Heart left ventricle (tissue), 16 donors: ENCODE data around the gene DBR1. TPM values are rescaled to one million over a fixed set of nuclear protein-coding genes. Genes with fewer than 3 reads are reported as not detected.
A peak's percentile ranks its signal among the peaks of the same experiment; 100 is the strongest.

Source experiments
- ATAC-seq, 4 donors: fragments of 200-7000 bp; cut with Tn5 transposase; one replicate each; pipeline ENCODE4 v1.9.1; 2020 to 2022; ENCODE audit warnings: moderate library complexity in 4 of 4, mild to moderate bottlenecking in 3 of 4, moderate number of reproducible peaks in 1 of 4
- DNase-seq, 5 donors: peaks; one replicate each; pipeline ENCODE4 v3.0.0-alpha.2; 2020
- H3K27ac ChIP-seq, 12 donors: fragments of 200-600 bp; sonication (generic) in 4 of 12; one replicate each; pipeline versions ENCODE4 v1.5.0 to v1.8.0; 2016 to 2022; ENCODE audit warnings: mild to moderate bottlenecking in 2 of 12
- H3K27me3 ChIP-seq, 9 donors: fragments of 200-600 bp; sonication (generic) in 2 of 9; one replicate each; pipeline versions ENCODE4 v1.5.1 to v1.8.0; 2016 to 2022; ENCODE audit warnings: mild to moderate bottlenecking in 3 of 9
- H3K36me3 ChIP-seq, 9 donors: fragments of 200-600 bp; sonication (generic) in 2 of 9; one replicate each; pipeline versions ENCODE4 v1.5.0 to v1.8.0; 2018 to 2022; ENCODE audit warnings: mild to moderate bottlenecking in 2 of 9
- H3K4me1 ChIP-seq, 12 donors: fragments of 200-600 bp; sonication (generic) in 4 of 12; one replicate each; pipeline versions ENCODE4 v1.5.0 to v1.8.0; 2016 to 2022; ENCODE audit warnings: mild to moderate bottlenecking in 3 of 12
- H3K4me3 ChIP-seq, 12 donors: fragments of 200-600 bp; sonication (generic) in 4 of 12; one replicate each; pipeline versions ENCODE4 v1.5.0 to v1.8.0; 2017 to 2022; ENCODE audit warnings: mild to moderate bottlenecking in 9 of 12, moderate library complexity in 4 of 12
- H3K9me3 ChIP-seq, 12 donors: fragments of 200-600 bp; sonication (generic) in 4 of 12; one replicate each; pipeline versions ENCODE4 v1.5.0 to v1.8.0; 2016 to 2022; ENCODE audit warnings: mild to moderate bottlenecking in 1 of 12
- POLR2A ChIP-seq, 2 donors: fragments of 450-650 bp; IDR thresholded peaks; one replicate each; pipeline ENCODE4 v1.6.1; 2017; ENCODE audit warnings: antibody characterized with exemption in 2 of 2, mild to moderate bottlenecking in 2 of 2, moderate library complexity in 2 of 2
- WGBS, 4 donors: extraction: QIAGEN DNeasy Blood & Tissue Kit in 2 of 4; methylation state at CpG; one replicate each; pipeline versions ENCODE4 v1.1.5 to v1.1.7; 2013 to 2018; 5-methylcytosine and 5-hydroxymethylcytosine counted together
- intact Hi-C, 10 donors: fragments of 100-400 bp; cut with DNase I; formaldehyde crosslinking; loops; one replicate each; pipeline versions ENCODE4 v1.11.1 to v1.14.2; 2022
- polyA plus RNA-seq, 2 donors: library from polyadenylated mRNA; stranded (reverse); fragments of 200-250 nt; gene quantifications; one replicate each; pipeline ENCODE4 v1.2.3, GENCODE V29; 2013
- total RNA-seq, 9 donors: library from RNA; depleted of rRNA in 2 of 9; stranded (reverse); fragments of >200 nt in 2 of 9; fragmentation: NEBNext Ultra II Directional in 3 of 9; extraction: Animal tissue kit (Norgen Biotek cat#: 25700) in 3 of 9; gene quantifications; one replicate each; pipeline versions ENCODE4 v1.1.0 to v1.2.4, GENCODE V29; 2016 to 2023
- TF ChIP-seq, protein P1 (sequence below), 12 donors: fragments of 200-600 bp; sonication (generic) in 4 of 12; IDR thresholded peaks; one replicate each; pipeline versions ENCODE4 v1.5.0 to v1.8.0; 2018 to 2022; ENCODE audit warnings: antibody characterized with exemption in 12 of 12, mild to moderate bottlenecking in 5 of 12
- donor health status: ischemic (EF 13 %, LVEDD 7.1; RV severe dilation, severe dysfunction).
- donor health status: healthy with polysubstance abuse.
- donor health status: DM: no; HTN: yes; CAD: no.
- donor health status: DM: no; HTN: no; CAD: no.
- donor health status: ischemic (EF 25% LVEDD 6.9; RV normal size, moderate dysfunction).
- donor health status: ischemic (EF 25% LVEDD 5.7; RV mildly dilated, moderate dysfunction).
- donor health status: healthy.
- donor health status: DM: yes; HTN: yes; CAD: no.
- donor health status: ischemic (EF 35%, LVEDD 5.7; RV mildly dilated, moderate dysfunction).
- donor health status: nonischemic (EF 11% LVEDD 7.7; RV severe dilation, severe dysfunction).
- donor health status: DM: yes; HTN: yes; CAD: no.
- donor health status: PGD.
- donor health status: ischemic (EF 29% LVEDD 5.4; RV normal size, mild dysfunction).
- donor health status: nonischemic (EF 23%, LVEDD 6.1; RV moderate dilation, normal function).

DBR1 gene
- total and polyA plus RNA-seq, 11 donors, result 3.2 to 11.0 (median 7.9) TPM

DNA sequence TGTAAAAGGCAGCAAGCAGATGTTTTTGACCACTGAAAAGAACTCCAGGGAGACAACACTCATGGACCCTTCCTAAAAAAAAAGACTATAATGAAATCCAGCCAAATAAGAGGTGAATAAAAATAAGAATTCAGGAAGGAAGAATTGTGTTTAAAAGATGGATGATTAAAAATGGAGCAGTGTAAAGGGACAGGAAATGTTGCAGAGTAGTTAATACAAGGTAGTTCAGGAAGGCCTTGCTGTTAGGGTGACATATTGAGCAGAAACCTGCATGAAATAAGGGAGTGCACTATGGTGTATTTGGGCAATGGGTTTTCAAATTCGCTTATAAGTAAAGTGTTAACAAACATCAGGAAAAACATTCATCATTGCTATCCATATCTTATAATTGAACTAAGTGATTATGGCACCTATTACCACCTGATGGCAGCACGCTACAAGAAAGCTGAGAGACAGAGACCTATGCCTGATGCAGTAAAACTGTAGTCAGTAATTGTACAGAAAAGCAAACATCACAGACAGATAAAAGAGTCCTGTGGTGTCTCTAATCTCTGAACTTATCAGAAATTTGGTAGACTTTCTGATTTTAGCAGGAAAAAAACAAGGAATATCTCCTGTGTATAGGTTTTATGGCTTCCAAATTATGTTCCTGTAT is 5.8 kb upstream of the DBR1 start:
- no peak overlapping the region for H3K4me3 ChIP-seq
- no peaks in the 10 kb centered on the region for H3K4me1 ChIP-seq
- WGBS, 4 donors, result 9 to 26% (median 19%) methylated on average over 2 of the region's 2 CpGs
- H3K9me3 ChIP-seq, result no peaks in the 10 kb centered on the region
- no peak for DNase-seq
- no peaks in the 10 kb centered on the region for H3K36me3 ChIP-seq
- peak in 2 of 4 donors; percentile 37 to 42 for ATAC-seq
- H3K27ac ChIP-seq, result no peak overlapping the region
- peaks cover 0 to 7% (median 0%) of the 10 kb centered on the region in 9 donors for H3K27me3 ChIP-seq
- intact Hi-C loops, result loop anchor here in 1 of 10 donors (10.0 kb wide), 1 partner anchor 244 kb away; no protein-coding TSS in a partner anchor
- TF ChIP-seq, protein P1, sequence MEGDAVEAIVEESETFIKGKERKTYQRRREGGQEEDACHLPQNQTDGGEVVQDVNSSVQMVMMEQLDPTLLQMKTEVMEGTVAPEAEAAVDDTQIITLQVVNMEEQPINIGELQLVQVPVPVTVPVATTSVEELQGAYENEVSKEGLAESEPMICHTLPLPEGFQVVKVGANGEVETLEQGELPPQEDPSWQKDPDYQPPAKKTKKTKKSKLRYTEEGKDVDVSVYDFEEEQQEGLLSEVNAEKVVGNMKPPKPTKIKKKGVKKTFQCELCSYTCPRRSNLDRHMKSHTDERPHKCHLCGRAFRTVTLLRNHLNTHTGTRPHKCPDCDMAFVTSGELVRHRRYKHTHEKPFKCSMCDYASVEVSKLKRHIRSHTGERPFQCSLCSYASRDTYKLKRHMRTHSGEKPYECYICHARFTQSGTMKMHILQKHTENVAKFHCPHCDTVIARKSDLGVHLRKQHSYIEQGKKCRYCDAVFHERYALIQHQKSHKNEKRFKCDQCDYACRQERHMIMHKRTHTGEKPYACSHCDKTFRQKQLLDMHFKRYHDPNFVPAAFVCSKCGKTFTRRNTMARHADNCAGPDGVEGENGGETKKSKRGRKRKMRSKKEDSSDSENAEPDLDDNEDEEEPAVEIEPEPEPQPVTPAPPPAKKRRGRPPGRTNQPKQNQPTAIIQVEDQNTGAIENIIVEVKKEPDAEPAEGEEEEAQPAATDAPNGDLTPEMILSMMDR (IDR thresholded peaks at IDR 0.05), result peak in 10 of 12 donors; percentile 18 to 50 (median 30)
- no peak for TF ChIP-seq POLR2A (IDR thresholded peaks at IDR 0.05)

DNA sequence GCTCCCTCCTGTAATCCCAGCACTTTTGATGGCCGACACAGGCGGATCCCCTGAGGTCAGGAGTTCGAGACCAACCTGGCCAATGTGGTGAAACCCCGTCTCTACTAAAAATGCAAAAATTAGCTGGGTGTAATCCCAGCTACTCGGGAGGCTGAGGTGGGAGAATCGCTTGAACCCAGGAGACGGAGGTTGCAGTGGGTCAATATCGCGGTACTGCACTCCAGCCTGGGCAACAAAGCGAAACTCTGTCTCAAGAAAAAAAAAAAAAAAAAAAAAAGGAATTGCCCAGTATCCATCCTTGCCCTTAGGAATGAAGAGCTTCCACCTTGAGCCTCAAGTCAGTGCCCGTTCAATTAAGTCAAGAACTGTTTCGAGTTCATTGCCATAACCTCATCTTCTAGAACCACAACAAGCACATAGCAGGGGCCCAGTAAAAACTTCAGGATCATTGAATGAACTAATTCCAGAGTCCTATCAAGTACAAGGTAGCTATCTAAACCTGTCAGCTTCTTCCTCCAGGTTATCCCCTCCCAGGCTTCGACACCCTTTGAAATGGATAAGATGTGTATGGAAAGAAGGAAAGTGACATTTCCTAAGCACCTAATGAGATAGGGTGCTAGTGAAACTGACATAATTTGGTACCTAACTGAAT is 826 bp downstream of the DBR1 start:
- WGBS, 4 donors, result 71 to 74% (median 72%) methylated on average over 13 of the region's 13 CpGs
- H3K36me3 ChIP-seq, result peaks cover 0 to 41% (median 33%) of the 10 kb centered on the region in 9 donors
- H3K27me3 ChIP-seq, result no peaks in the 10 kb centered on the region
- H3K4me3 ChIP-seq, result peak overlapping the region; percentile 54 to 99 (median 88)
- ATAC-seq (peak in 1 of 4 donors; percentile 6), DNase-seq (no peak)
- TF ChIP-seq POLR2A (IDR thresholded peaks at IDR 0.05), result no peak
- H3K27ac ChIP-seq, result peak overlapping the region in 11 of 12 donors; percentile 68 to 90 (median 83)
- intact Hi-C loops, result loop anchor here in 1 of 10 donors (1.0 kb wide), 1 partner anchor 13 kb away; the partner anchor contains the start of gene ARMC8
- peaks cover 0 to 33% (median 18%) of the 10 kb centered on the region in 12 donors for H3K4me1 ChIP-seq
- no peaks in the 10 kb centered on the region for H3K9me3 ChIP-seq

DNA sequence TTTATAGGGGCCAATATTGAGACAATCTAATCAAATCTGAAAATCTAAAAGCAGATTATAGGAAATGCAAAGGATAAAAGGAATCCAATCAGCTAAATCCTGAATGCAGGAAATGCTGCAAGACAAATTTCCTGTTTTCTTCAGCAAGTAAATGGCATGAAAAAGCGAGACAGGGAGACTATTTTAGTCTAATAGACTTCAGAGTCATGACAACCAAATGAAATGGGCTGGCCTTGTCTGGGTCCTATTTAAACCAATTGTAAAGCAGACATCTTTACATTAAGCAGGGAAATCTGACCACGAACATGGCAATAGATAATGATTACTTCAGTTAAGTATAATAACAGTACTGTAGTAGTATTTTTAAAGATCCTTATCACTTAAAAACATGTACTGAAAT is 2.1 kb downstream of the DBR1 start:
- H3K27ac ChIP-seq, result no peak overlapping the region

DNA sequence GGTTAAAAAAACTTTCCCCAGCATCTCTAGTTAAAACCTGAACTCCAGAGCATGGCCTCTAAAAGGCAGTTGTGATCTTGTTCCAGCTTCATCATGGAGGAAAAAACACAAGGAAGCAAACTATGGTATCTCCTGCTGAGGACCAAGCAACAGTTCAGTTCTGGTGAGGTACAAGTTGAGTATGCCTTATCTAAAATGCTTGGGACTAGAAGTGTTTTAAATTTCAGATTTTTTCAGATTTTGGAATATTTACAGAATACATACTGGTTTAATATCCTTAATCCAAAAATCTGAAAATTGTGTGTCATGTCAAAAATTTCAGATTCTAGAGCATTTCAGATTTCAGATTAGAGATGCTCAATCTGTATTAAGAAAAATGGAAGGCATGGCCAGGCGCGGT is 9.7 kb downstream of the DBR1 start:
- 95 to 100% (median 98%) methylated on average over 2 of the region's 2 CpGs for WGBS, 4 donors
- Histone ChIP-seq H3K36me3 (peaks cover 4 to 100% (median 95%) of the 10 kb centered on the region in 9 donors), H3K9me3 (no peaks in the 10 kb centered on the region), H3K4me3 (no peak overlapping the region), H3K4me1 (no peaks in the 10 kb centered on the region), H3K27ac (no peak overlapping the region), H3K27me3 (no peaks in the 10 kb centered on the region)
- TF ChIP-seq, protein P1 (IDR thresholded peaks at IDR 0.05), result no peak
- no peak for TF ChIP-seq POLR2A (IDR thresholded peaks at IDR 0.05)
- DNase-seq (no peak), ATAC-seq (no peak)
- intact Hi-C loops, result no loop called here

More for the DNA sequence above, 2.1 kb downstream of the DBR1 start:
- no peaks in the 10 kb centered on the region for H3K27me3 ChIP-seq
- TF ChIP-seq POLR2A (IDR thresholded peaks at IDR 0.05), result no peak
- TF ChIP-seq, protein P1 (IDR thresholded peaks at IDR 0.05), result no peak
- 55 to 63% (median 61%) methylated on average over 2 of the region's 2 CpGs for WGBS, 4 donors
- peaks cover 0 to 33% (median 18%) of the 10 kb centered on the region in 12 donors for H3K4me1 ChIP-seq
- no peak for ATAC-seq
- no peaks in the 10 kb centered on the region for H3K9me3 ChIP-seq
- H3K36me3 ChIP-seq, result peaks cover 0 to 54% (median 45%) of the 10 kb centered on the region in 9 donors
- no peak overlapping the region for H3K4me3 ChIP-seq
- DNase-seq, result no peak
- intact Hi-C loops, result no loop called here
